ENCODE data around the gene HINFP.

Gene HINFP

DNA sequence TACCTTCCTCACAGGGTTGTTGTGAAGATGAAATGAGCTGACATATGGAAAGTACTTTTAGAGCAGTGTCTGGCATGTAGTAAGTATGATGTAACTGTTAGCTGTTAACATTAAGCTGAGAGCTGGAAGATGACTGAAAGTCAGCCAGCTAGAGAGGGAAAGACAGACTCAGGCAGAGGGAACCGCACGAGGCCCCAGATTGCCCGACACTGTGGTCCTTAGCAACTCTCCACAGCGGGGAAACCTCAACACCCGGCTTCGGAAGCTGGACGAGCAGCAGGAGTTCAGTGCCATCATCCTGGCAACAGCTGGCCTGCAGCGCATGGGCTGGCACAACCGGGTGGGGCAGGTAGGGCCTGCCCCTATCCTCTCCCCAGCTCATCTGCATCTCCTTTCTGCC lies 30.2 kb upstream of the HINFP start:
- Histone ChIP-seq H3K4me1 (ENCODE audit: control insufficient read depth in 1 of 2, insufficient read depth in 2 of 2, low read length in 2 of 2) (peaks cover 14 to 26% of the 10 kb centered on the region in 2 donors), H3K9me3 (ENCODE audit: control insufficient read depth in 1 of 2, low read length in 2 of 2) (no peaks in the 10 kb centered on the region), H3K4me3 (ENCODE audit: low read depth in 1 of 2, low read length in 2 of 2) (no peak overlapping the region), H3K27me3 (ENCODE audit: low read depth, low read length) (no peaks in the 10 kb centered on the region), H3K27ac (ENCODE audit: low read length) (no peak overlapping the region), H3K36me3 (ENCODE audit: control insufficient read depth in 1 of 2, insufficient read depth in 2 of 2, low read length in 2 of 2) (peaks cover 0 to under 1% of the 10 kb centered on the region in 2 donors)

DNA sequence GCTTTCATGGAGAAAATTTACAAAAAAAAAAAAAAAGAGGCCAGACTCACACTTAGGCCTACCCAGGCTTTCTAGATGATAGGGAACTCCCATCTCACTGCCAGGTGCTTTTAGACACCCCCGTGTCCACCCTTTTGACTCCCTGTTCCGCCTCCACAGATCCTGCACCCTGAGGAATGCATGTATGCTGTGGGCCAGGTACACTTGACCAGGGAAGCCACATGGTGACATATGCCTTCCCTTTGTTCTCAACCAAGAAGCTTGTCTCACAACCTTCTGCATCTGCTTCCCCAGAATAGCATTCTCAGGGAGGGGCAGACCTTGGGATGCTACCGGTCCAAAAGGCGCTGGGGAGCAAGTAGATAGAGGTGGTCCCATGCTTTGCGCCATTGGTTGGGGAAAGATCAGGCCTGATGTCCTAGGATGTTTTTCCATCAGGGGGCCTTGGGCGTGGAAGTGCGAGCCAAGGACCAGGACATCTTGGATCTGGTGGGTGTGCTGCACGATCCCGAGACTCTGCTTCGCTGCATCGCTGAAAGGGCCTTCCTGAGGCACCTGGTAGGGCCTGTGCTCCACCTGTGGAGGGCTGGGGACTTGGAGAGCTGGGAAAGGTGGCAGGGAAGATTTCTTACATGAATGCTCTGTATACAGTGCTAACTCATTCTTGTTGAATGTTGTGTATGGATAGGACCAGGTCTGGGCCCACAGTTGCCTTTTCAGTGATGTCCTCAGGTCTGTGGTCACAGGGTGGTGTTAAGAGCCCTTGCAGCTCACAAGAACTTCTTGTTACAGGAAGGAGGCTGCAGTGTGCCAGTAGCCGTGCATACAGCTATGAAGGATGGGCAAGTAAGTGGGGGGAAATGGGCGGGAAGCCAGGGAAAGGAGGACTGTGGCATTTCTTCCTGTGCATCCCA lies 29.2 kb upstream of the HINFP start:
- H3K4me1 ChIP-seq (ENCODE audit: control insufficient read depth in 1 of 2, insufficient read depth in 2 of 2, low read length in 2 of 2) = peaks cover 14 to 26% of the 10 kb centered on the region in 2 donors

DNA sequence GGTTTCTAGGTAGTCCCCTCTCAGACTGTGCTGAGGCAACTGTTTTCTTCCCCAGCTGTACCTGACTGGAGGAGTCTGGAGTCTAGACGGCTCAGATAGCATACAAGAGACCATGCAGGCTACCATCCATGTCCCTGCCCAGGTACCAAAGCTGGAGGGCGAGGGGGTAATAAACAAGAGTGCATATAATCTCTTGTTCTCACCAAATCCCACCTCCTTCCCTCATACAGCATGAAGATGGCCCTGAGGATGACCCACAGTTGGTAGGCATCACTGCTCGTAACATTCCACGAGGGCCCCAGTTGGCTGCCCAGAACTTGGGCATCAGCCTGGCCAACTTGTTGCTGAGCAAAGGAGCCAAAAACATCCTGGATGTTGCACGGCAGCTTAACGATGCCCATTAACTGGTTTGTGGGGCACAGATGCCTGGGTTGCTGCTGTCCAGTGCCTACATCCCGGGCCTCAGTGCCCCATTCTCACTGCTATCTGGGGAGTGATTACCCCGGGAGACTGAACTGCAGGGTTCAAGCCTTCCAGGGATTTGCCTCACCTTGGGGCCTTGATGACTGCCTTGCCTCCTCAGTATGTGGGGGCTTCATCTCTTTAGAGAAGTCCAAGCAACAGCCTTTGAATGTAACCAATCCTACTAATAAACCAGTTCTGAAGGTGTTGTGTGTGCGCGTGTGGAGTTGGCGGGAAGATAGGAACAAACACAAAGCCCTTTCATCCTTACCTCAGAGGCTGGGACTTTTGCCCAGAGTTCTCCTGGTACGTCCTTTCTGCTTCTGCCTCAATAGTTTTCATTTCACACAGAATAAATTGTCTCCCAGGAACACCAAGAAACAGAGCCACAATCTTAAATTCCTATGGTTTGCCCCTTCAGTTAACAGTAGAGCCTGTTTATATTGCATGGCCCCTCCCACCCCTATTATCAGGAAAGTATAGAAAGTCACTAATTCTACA lies 28.2 kb upstream of the HINFP start:
- Histone ChIP-seq H3K9me3 (ENCODE audit: control insufficient read depth in 1 of 2, low read length in 2 of 2) (no peaks in the 10 kb centered on the region), H3K4me1 (ENCODE audit: control insufficient read depth in 1 of 2, insufficient read depth in 2 of 2, low read length in 2 of 2) (peaks cover 14 to 23% of the 10 kb centered on the region in 2 donors), H3K4me3 (ENCODE audit: low read depth in 1 of 2, low read length in 2 of 2) (peak overlapping the region; percentile 73 to 88), H3K36me3 (ENCODE audit: control insufficient read depth in 1 of 2, insufficient read depth in 2 of 2, low read length in 2 of 2) (peaks cover 17 to 19% of the 10 kb centered on the region in 2 donors), H3K27me3 (ENCODE audit: low read depth, low read length) (no peaks in the 10 kb centered on the region), H3K27ac (ENCODE audit: low read length) (peak overlapping the region; percentile 55)

More for the DNA sequence above, 29.2 kb upstream of the HINFP start:
- Histone ChIP-seq H3K27ac (ENCODE audit: low read length) (no peak overlapping the region), H3K36me3 (ENCODE audit: control insufficient read depth in 1 of 2, insufficient read depth in 2 of 2, low read length in 2 of 2) (peaks cover 9% of the 10 kb centered on the region in 2 donors), H3K4me3 (ENCODE audit: low read depth in 1 of 2, low read length in 2 of 2) (peak overlapping the region in 1 of 2 donors; percentile 7), H3K27me3 (ENCODE audit: low read depth, low read length) (no peaks in the 10 kb centered on the region), H3K9me3 (ENCODE audit: control insufficient read depth in 1 of 2, low read length in 2 of 2) (no peaks in the 10 kb centered on the region)

DNA sequence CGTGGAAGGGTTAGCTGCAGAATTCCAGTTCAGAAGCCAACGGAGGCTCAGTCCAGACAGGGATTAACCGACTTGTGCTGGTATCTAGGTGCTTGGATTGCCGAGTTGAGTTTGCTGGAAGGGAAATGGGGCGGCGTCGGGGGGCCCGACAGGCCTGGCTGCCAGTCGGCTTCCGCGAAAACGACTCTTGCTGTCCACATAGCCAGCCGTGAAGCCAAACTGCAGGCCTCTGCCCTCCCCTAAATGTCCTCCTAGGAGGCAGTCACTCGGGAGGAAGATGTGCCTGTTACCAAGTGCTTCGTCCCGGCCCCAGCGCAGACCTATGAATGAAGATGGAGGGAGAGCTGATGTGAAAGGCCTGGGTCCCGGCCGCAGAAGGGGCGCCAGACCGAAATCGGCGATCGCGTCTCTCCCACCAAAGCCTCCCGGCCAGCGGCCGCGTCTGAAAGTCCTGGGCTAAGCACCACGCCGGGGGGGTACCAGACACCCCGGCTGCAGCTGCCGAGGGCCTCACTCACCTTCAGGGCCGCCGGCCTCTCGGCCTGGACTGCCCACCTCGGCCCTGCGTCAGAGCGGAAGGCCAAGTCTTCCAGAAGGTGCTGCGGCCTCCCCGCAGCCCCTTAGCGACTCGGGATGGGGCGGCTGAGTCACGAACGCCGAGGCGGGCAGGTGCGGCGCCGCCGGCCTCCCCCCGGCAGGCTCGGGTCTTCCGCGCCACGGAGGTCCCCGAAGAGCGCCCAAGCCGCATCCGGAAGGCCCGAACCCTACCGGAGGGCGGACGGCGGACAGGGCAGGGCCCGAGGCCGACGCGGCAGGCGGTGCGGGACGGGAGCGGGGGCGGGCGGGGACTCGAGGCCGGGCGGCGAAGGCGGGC lies 27.2 kb upstream of the HINFP start:
- Histone ChIP-seq H3K9me3 (ENCODE audit: control insufficient read depth in 1 of 2, low read length in 2 of 2) (no peaks in the 10 kb centered on the region), H3K27me3 (ENCODE audit: low read depth, low read length) (no peaks in the 10 kb centered on the region), H3K4me3 (ENCODE audit: low read depth in 1 of 2, low read length in 2 of 2) (peak overlapping the region; percentile 73 to 88), H3K27ac (ENCODE audit: low read length) (peak overlapping the region; percentile 55), H3K36me3 (ENCODE audit: control insufficient read depth in 1 of 2, insufficient read depth in 2 of 2, low read length in 2 of 2) (peaks cover 17 to 20% of the 10 kb centered on the region in 2 donors), H3K4me1 (ENCODE audit: control insufficient read depth in 1 of 2, insufficient read depth in 2 of 2, low read length in 2 of 2) (peaks cover 14 to 23% of the 10 kb centered on the region in 2 donors)

DNA sequence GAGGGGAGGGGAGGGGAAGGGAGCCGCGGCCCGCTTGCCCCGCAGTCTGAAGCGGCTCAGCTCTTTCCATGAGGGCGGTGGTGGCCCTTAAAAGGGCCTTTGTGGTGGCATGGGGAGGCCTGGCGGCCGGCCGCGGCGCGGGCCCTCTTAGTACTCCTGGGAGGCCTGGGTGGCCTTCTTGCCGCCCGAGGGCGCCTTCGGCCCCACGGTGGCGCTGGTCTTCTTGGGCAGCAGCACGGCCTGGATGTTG lies 26.6 kb upstream of the HINFP start:
- H3K9me3 ChIP-seq (ENCODE audit: control insufficient read depth in 1 of 2, low read length in 2 of 2) = no peaks in the 10 kb centered on the region
- H3K4me3 ChIP-seq (ENCODE audit: low read depth in 1 of 2, low read length in 2 of 2) = peak overlapping the region; percentile 73 to 88
- peaks cover 14 to 23% of the 10 kb centered on the region in 2 donors for H3K4me1 ChIP-seq (ENCODE audit: control insufficient read depth in 1 of 2, insufficient read depth in 2 of 2, low read length in 2 of 2)
- H3K36me3 ChIP-seq (ENCODE audit: control insufficient read depth in 1 of 2, insufficient read depth in 2 of 2, low read length in 2 of 2) = peaks cover 17 to 20% of the 10 kb centered on the region in 2 donors
- H3K27me3 ChIP-seq (ENCODE audit: low read depth, low read length) = no peaks in the 10 kb centered on the region
- peak overlapping the region; percentile 63 for H3K27ac ChIP-seq (ENCODE audit: low read length)

DNA sequence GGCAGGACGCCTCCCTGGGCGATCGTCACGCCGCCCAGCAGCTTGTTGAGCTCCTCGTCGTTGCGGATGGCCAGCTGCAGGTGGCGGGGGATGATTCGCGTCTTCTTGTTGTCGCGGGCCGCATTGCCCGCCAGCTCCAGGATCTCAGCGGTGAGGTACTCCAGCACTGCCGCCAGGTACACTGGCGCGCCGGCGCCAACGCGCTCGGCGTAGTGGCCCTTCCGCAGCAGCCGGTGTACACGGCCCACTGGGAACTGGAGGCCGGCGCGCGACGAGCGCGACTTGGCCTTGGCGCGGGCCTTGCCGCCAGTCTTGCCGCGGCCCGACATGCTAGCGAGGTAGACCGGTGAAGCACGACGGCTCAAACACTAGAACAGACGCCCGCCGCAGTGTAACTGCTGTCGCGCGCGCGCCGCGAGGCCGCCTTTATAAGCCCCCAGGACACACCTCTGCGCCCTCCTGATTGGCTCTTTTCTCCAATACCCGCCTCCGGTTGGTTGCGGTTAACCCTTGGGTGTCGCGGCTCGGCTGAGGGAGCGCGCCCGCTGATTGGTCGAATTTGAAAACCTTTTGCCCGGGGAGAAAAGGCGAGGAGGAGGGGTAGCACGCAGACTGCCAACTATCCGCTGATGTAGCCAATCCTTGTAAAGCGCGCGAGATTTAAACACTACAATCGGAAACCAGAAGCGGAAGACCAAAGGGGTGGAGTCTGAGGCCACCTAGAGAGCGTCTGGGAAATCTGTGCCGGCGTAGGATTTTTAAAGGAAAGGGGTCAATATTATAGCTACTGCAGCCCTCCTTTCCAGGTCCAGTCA lies 26.1 kb upstream of the HINFP start:
- Histone ChIP-seq H3K36me3 (ENCODE audit: control insufficient read depth in 1 of 2, insufficient read depth in 2 of 2, low read length in 2 of 2) (peaks cover 17 to 20% of the 10 kb centered on the region in 2 donors), H3K27me3 (ENCODE audit: low read depth, low read length) (no peaks in the 10 kb centered on the region), H3K9me3 (ENCODE audit: control insufficient read depth in 1 of 2, low read length in 2 of 2) (no peaks in the 10 kb centered on the region), H3K27ac (ENCODE audit: low read length) (peak overlapping the region; percentile 63), H3K4me1 (ENCODE audit: control insufficient read depth in 1 of 2, insufficient read depth in 2 of 2, low read length in 2 of 2) (peaks cover 15 to 25% of the 10 kb centered on the region in 2 donors), H3K4me3 (ENCODE audit: low read depth in 1 of 2, low read length in 2 of 2) (peak overlapping the region; percentile 73 to 88)

DNA sequence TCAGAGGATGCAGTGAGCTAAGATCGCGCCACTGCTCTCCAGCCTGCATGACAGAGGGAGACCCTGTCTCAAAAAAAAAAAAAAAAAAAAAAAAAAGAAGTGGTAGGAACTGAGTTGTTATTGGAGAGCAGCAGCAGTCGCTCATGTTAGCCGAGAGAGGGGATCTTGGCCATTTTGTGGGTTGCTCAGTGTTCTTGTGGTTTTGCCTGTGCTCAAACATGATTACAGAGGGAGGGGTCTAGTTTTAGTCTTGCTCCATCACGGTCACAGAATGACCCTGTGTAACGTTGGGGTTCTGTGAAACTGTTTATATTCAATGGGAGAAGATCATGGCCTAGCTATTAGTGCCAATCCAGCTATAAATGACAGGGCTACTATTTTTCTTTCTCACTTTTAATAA lies 21.7 kb upstream of the HINFP start:
- no peak overlapping the region for H3K27ac ChIP-seq (ENCODE audit: low read length)
- no peak overlapping the region for H3K4me3 ChIP-seq (ENCODE audit: low read depth in 1 of 2, low read length in 2 of 2)
- peaks cover 10 to 22% of the 10 kb centered on the region in 2 donors for H3K4me1 ChIP-seq (ENCODE audit: control insufficient read depth in 1 of 2, insufficient read depth in 2 of 2, low read length in 2 of 2)
- H3K27me3 ChIP-seq (ENCODE audit: low read depth, low read length) = no peaks in the 10 kb centered on the region
- no peaks in the 10 kb centered on the region for H3K9me3 ChIP-seq (ENCODE audit: control insufficient read depth in 1 of 2, low read length in 2 of 2)
- H3K36me3 ChIP-seq (ENCODE audit: control insufficient read depth in 1 of 2, insufficient read depth in 2 of 2, low read length in 2 of 2) = peaks cover 20 to 23% of the 10 kb centered on the region in 2 donors

DNA sequence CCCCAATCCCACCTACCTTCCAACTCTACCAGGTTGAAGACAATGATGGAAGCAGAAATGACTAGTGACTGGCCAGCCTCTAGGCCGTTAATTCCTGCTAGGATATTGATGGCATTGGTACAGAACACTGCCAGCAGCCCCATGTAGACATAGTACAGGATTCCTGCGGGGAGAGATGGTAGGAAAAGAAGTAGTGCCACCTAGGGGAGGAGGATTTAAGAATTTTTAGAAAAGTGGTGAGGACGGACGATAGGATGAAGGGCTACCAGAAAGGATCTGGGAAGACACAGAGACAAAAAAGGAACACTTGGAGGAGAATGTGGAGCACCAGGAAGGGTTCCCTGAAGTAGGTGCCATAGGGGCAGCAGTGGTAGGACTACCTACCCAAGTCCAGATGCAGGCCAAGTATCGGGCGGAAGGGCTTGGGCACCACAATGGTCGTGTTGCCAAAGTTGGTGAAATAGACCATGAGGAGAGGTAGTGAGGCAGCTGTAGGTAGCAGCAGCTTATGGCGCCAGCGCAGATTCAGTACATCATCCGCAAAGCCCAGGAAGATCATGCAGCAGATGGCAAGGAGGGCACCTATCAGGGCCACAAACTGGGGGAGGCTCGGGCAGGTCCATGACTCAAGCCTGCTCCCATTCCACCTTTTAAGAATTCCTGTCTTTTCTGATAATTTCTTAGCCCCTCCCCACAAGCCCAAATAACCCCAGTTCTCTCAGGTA lies 21.0 kb upstream of the HINFP start:
- H3K27ac ChIP-seq (ENCODE audit: low read length) = no peak overlapping the region

DNA sequence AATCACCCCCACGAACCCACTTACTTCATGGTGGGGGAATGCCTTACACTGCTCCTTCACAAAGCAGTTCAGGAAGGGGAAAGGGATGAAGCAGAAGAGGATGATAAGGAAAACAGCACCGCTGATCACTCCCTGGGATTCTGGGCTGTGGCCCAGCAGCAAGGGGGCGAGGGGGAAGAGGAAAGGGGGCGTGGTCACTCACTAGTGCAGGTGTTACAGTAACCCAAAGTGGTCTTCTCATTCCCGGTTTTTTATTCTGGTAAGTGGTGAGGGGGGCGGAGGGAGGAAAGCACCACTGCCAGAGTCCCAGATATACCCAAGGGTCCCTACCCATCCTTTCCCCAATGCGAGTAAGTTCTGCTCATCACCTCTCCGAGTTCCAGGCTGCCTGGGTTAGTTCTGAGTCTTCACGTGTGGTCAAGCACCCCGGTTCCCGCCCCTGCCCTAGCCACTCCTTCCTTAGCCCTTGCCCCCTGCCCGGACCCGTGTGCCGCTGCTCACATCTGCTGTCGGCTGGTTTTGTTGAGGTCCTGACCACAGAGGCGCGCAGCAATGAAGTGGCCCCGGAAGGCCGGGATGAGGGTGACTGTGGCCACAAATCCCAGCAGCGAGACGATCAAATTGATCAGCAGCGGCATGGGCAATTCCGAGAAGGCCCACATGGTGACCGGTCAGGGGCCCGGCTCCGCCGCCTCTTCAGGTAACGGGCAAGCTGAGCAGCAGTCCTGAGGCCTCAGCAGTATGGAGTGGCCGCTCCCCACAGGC lies 20.2 kb upstream of the HINFP start:
- H3K27ac ChIP-seq (ENCODE audit: low read length) = peak overlapping the region; percentile 98

More for the DNA sequence above, 21.0 kb upstream of the HINFP start:
- H3K36me3 ChIP-seq (ENCODE audit: control insufficient read depth in 1 of 2, insufficient read depth in 2 of 2, low read length in 2 of 2) = peaks cover 20 to 23% of the 10 kb centered on the region in 2 donors
- no peaks in the 10 kb centered on the region for H3K9me3 ChIP-seq (ENCODE audit: control insufficient read depth in 1 of 2, low read length in 2 of 2)
- H3K4me1 ChIP-seq (ENCODE audit: control insufficient read depth in 1 of 2, insufficient read depth in 2 of 2, low read length in 2 of 2) = peaks cover 10 to 22% of the 10 kb centered on the region in 2 donors
- peak overlapping the region; percentile 87 to 89 for H3K4me3 ChIP-seq (ENCODE audit: low read depth in 1 of 2, low read length in 2 of 2)
- no peaks in the 10 kb centered on the region for H3K27me3 ChIP-seq (ENCODE audit: low read depth, low read length)

More for the DNA sequence above, 20.2 kb upstream of the HINFP start:
- H3K4me1 ChIP-seq (ENCODE audit: control insufficient read depth in 1 of 2, insufficient read depth in 2 of 2, low read length in 2 of 2) = peaks cover 10 to 23% of the 10 kb centered on the region in 2 donors
- H3K36me3 ChIP-seq (ENCODE audit: control insufficient read depth in 1 of 2, insufficient read depth in 2 of 2, low read length in 2 of 2) = peaks cover 19 to 23% of the 10 kb centered on the region in 2 donors
- H3K9me3 ChIP-seq (ENCODE audit: control insufficient read depth in 1 of 2, low read length in 2 of 2) = no peaks in the 10 kb centered on the region
- H3K4me3 ChIP-seq (ENCODE audit: low read depth in 1 of 2, low read length in 2 of 2) = peak overlapping the region; percentile 87 to 89
- no peaks in the 10 kb centered on the region for H3K27me3 ChIP-seq (ENCODE audit: low read depth, low read length)

All from muscle layer of duodenum (tissue), 2 donors.